Panc1 (cell line): ENCODE measurements around the gene RAI1.

Experiments used
- CTCF ChIP-seq: fragments of 450-650 bp; IDR thresholded peaks from 2 replicates; pipeline ENCODE4 v1.5.1; 2017; ENCODE audit warnings: mild to moderate bottlenecking
- POLR2AphosphoS5 ChIP-seq: IDR thresholded peaks from 2 replicates; pipeline ENCODE4 v1.6.1; 2012; ENCODE audit warnings: mild to moderate bottlenecking, low read depth, low read length, moderate library complexity
- TCF7L2 ChIP-seq: IDR thresholded peaks from 2 replicates; pipeline ENCODE4 v1.6.1; 2011; ENCODE audit warnings: mild to moderate bottlenecking, low read depth, low read length, inconsistent platforms

- TF ChIP-seq POLR2AphosphoS5 (no peak), CTCF (no peak), TCF7L2 (no peak)
Observed at GRCh38 chr17:17722081-17722905, 41.0 kb downstream of the RAI1 start.
